ENCODE results near the gene KIF2A.

KIF2A gene

DNA sequence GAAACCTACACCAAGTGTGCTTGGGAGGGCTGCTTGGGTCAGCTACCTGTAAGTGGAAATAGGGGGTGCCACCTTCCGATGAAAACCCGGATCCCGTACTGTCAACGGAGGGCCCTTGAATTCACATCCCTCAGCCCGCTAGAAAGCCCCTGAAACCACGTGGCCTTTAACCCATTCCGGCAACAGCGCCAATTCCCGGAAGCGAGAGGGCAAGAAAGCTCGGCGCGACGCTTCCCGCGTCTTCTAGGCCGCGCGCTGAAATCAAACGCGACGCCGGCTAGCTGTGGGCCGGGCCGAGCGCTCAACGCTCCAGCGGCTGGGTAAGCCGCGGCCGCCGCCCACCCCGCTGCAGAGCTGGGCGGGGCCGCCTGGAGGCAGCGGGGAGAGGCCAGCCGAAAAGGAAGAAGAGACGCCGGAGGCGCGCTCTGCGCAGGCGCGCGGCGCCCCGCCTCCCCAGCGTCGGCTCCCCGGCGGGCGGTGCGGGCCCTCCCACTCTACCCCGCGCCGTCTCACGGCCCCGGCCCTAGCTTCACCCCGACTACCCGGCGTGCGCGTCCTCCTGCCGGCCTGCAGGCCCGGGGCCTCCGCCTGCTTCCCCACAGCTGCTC lies at the start of gene KIF2A:
Gene KIF2A (plus strand): TSS at position 492 of the 608 bp plus-strand sequence. CDS start 267 bp downstream, outside the sequence.
- Histone ChIP-seq H3K27me3 (ENCODE audit: control insufficient read depth, insufficient read depth, low read length) (no peaks in the 10 kb centered on the region), H3K9ac (ENCODE audit: low read depth, low read length) (peak within 1 kb of the TSS; percentile 86), H3K4me1 (ENCODE audit: control insufficient read depth, insufficient read depth, low read length) (peaks cover 11% of the 10 kb centered on the region), H3K36me3 (ENCODE audit: control insufficient read depth, insufficient read depth, low read length) (peaks cover 15% of the 10 kb centered on the region), H3K9me3 (ENCODE audit: control insufficient read depth, insufficient read depth, low read length) (no peaks in the 10 kb centered on the region), H3K27ac (ENCODE audit: low read depth, low read length) (peak within 1 kb of the TSS; percentile 94), H3K4me3 (ENCODE audit: low read depth, low read length) (peak within 1 kb of the TSS; percentile 98)

GRCh38 chr5:62257020-62257367 lies 49.0 kb upstream of the KIF2A start:
- H3K9me3 ChIP-seq (ENCODE audit: control insufficient read depth, insufficient read depth, low read length), result no peaks in the 10 kb centered on the region

DNA sequence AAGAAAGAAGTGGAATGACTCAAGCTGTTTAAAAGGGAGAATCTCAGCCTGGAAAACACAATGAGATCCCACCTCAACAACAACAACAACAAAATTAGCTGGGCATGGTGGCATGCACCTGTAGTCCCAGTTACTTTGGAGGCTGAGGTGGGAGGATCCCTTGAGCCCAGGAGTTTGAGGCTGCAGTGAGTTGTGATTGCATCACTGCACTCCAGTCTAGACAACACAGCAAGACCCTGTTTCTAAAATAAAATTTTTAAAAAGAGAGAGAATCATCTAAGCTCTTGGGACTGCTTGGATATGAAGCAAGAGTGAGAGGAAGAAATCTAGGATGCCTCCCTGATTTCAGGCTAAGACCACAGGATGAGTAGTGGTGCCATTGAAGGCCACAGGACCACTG lies 47.4 kb upstream of the KIF2A start:
- Histone ChIP-seq H3K27me3 (ENCODE audit: control insufficient read depth, insufficient read depth, low read length) (no peaks in the 10 kb centered on the region), H3K36me3 (ENCODE audit: control insufficient read depth, insufficient read depth, low read length) (no peaks in the 10 kb centered on the region), H3K27ac (ENCODE audit: low read depth, low read length) (no peak overlapping the region), H3K4me1 (ENCODE audit: control insufficient read depth, insufficient read depth, low read length) (no peaks in the 10 kb centered on the region), H3K9ac (ENCODE audit: low read depth, low read length) (no peak overlapping the region), H3K9me3 (ENCODE audit: control insufficient read depth, insufficient read depth, low read length) (no peaks in the 10 kb centered on the region), H3K4me3 (ENCODE audit: low read depth, low read length) (no peak overlapping the region)

More at GRCh38 chr5:62257020-62257367, 49.0 kb upstream of the KIF2A start:
- Histone ChIP-seq H3K4me1 (ENCODE audit: control insufficient read depth, insufficient read depth, low read length) (no peaks in the 10 kb centered on the region), H3K36me3 (ENCODE audit: control insufficient read depth, insufficient read depth, low read length) (no peaks in the 10 kb centered on the region), H3K27ac (ENCODE audit: low read depth, low read length) (no peak overlapping the region), H3K9ac (ENCODE audit: low read depth, low read length) (no peak overlapping the region), H3K27me3 (ENCODE audit: control insufficient read depth, insufficient read depth, low read length) (no peaks in the 10 kb centered on the region), H3K4me3 (ENCODE audit: low read depth, low read length) (no peak overlapping the region)

- Histone ChIP-seq H3K4me1 (ENCODE audit: control insufficient read depth, insufficient read depth, low read length) (no peaks in the 10 kb centered on the region), H3K36me3 (ENCODE audit: control insufficient read depth, insufficient read depth, low read length) (no peaks in the 10 kb centered on the region), H3K27ac (ENCODE audit: low read depth, low read length) (no peak overlapping the region), H3K27me3 (ENCODE audit: control insufficient read depth, insufficient read depth, low read length) (no peaks in the 10 kb centered on the region), H3K9ac (ENCODE audit: low read depth, low read length) (no peak overlapping the region), H3K9me3 (ENCODE audit: control insufficient read depth, insufficient read depth, low read length) (no peaks in the 10 kb centered on the region), H3K4me3 (ENCODE audit: low read depth, low read length) (no peak overlapping the region)
Observed at GRCh38 chr5:62259699-62260250, 46.2 kb upstream of the KIF2A start.

- H3K4me1 ChIP-seq (ENCODE audit: control insufficient read depth, insufficient read depth, low read length), result no peaks in the 10 kb centered on the region
- H3K27ac ChIP-seq (ENCODE audit: low read depth, low read length), result no peak overlapping the region
- H3K4me3 ChIP-seq (ENCODE audit: low read depth, low read length), result no peak overlapping the region
- no peak overlapping the region for H3K9ac ChIP-seq (ENCODE audit: low read depth, low read length)
- H3K27me3 ChIP-seq (ENCODE audit: control insufficient read depth, insufficient read depth, low read length), result no peaks in the 10 kb centered on the region
- H3K9me3 ChIP-seq (ENCODE audit: control insufficient read depth, insufficient read depth, low read length), result no peaks in the 10 kb centered on the region
- H3K36me3 ChIP-seq (ENCODE audit: control insufficient read depth, insufficient read depth, low read length), result no peaks in the 10 kb centered on the region
Observed at GRCh38 chr5:62260513-62260912, 45.5 kb upstream of the KIF2A start.

DNA sequence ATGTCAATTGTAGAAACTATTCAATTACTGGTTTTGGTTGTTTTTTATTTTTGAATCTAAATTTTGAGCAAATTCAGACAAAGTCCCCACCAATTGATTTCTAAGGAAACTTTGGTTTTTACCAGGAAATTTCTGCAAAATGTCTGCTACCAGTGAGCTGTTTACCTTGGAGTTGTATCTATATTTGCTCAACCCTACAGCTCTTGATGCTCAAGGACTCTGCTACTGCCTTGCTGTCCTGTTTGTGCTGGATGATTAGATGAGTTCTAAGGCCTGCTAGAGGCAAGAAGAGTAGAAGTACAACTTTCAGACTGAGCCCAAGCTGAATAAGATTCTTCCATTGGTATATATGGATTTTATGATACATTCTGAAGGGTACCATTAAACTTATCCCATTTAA lies 42.6 kb upstream of the KIF2A start:
- Histone ChIP-seq H3K9me3 (ENCODE audit: control insufficient read depth, insufficient read depth, low read length) (no peaks in the 10 kb centered on the region), H3K4me1 (ENCODE audit: control insufficient read depth, insufficient read depth, low read length) (0 out of 2 replicates have a peak, but pooled peaks cover 6% of the 10 kb centered on the region), H3K4me3 (ENCODE audit: low read depth, low read length) (no peak overlapping the region), H3K27ac (ENCODE audit: low read depth, low read length) (no peak overlapping the region), H3K27me3 (ENCODE audit: control insufficient read depth, insufficient read depth, low read length) (no peaks in the 10 kb centered on the region), H3K9ac (ENCODE audit: low read depth, low read length) (no peak overlapping the region), H3K36me3 (ENCODE audit: control insufficient read depth, insufficient read depth, low read length) (no peaks in the 10 kb centered on the region)

GRCh38 chr5:62265648-62266112 lies 40.3 kb upstream of the KIF2A start:
- no peak overlapping the region for H3K9ac ChIP-seq (ENCODE audit: low read depth, low read length)
- H3K9me3 ChIP-seq (ENCODE audit: control insufficient read depth, insufficient read depth, low read length), result no peaks in the 10 kb centered on the region
- H3K36me3 ChIP-seq (ENCODE audit: control insufficient read depth, insufficient read depth, low read length), result no peaks in the 10 kb centered on the region
- H3K4me1 ChIP-seq (ENCODE audit: control insufficient read depth, insufficient read depth, low read length), result 0 out of 2 replicates have a peak, but pooled peaks cover 6% of the 10 kb centered on the region
- no peaks in the 10 kb centered on the region for H3K27me3 ChIP-seq (ENCODE audit: control insufficient read depth, insufficient read depth, low read length)
- H3K27ac ChIP-seq (ENCODE audit: low read depth, low read length), result no peak overlapping the region
- H3K4me3 ChIP-seq (ENCODE audit: low read depth, low read length), result no peak overlapping the region

DNA sequence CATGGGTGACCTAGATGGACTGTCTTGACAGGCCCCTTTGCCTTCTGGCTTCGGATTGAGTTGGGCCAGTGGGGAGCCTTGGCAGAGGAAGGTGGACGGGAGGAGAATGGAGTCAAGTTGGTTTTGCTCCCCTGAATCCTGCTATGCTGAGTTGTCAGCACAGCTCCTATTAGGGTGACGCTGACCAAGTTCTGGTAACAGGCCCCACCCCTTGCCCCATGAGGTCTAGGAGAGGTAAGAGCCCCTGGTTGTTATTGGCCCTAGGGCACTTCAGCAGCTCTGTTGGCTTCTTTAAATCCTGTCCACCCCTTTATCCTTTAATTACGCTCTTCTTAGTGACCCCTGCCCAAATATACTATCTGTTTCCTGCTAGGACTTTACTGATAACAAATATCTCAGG lies 39.4 kb upstream of the KIF2A start:
- H3K9ac ChIP-seq (ENCODE audit: low read depth, low read length), result no peak overlapping the region
- 0 out of 2 replicates have a peak, but pooled peaks cover 6% of the 10 kb centered on the region for H3K4me1 ChIP-seq (ENCODE audit: control insufficient read depth, insufficient read depth, low read length)
- no peaks in the 10 kb centered on the region for H3K36me3 ChIP-seq (ENCODE audit: control insufficient read depth, insufficient read depth, low read length)
- no peaks in the 10 kb centered on the region for H3K9me3 ChIP-seq (ENCODE audit: control insufficient read depth, insufficient read depth, low read length)
- no peaks in the 10 kb centered on the region for H3K27me3 ChIP-seq (ENCODE audit: control insufficient read depth, insufficient read depth, low read length)
- H3K27ac ChIP-seq (ENCODE audit: low read depth, low read length), result no peak overlapping the region
- no peak overlapping the region for H3K4me3 ChIP-seq (ENCODE audit: low read depth, low read length)

GRCh38 chr5:62268234-62268633 lies 37.8 kb upstream of the KIF2A start:
- H3K9me3 ChIP-seq (ENCODE audit: control insufficient read depth, insufficient read depth, low read length), result no peaks in the 10 kb centered on the region
- no peaks in the 10 kb centered on the region for H3K27me3 ChIP-seq (ENCODE audit: control insufficient read depth, insufficient read depth, low read length)
- no peaks in the 10 kb centered on the region for H3K36me3 ChIP-seq (ENCODE audit: control insufficient read depth, insufficient read depth, low read length)
- H3K4me3 ChIP-seq (ENCODE audit: low read depth, low read length), result no peak overlapping the region
- no peak overlapping the region for H3K9ac ChIP-seq (ENCODE audit: low read depth, low read length)
- H3K4me1 ChIP-seq (ENCODE audit: control insufficient read depth, insufficient read depth, low read length), result 0 out of 2 replicates have a peak, but pooled peaks cover 6% of the 10 kb centered on the region
- H3K27ac ChIP-seq (ENCODE audit: low read depth, low read length), result no peak overlapping the region

DNA sequence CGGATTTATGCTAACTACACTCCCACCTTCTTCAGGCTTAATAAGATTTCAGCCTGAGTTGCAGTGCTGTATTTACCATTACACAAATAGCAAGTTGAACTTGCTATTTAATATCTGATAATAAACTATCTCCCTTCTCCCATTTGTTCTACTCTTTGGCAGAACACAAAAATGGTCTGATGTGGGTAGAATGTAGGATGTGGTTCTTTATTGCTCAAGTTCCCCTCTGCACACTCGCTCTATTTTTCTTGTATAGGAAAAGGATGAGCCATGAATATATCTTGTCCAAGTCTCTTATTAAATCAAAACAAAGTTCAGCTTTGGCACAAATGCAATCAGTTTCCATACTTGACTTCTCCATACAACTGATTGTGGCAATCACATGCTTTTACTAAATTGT lies 37.2 kb upstream of the KIF2A start:
- H3K9ac ChIP-seq (ENCODE audit: low read depth, low read length), result no peak overlapping the region
- H3K27ac ChIP-seq (ENCODE audit: low read depth, low read length), result no peak overlapping the region
- 0 out of 2 replicates have a peak, but pooled peaks cover 6% of the 10 kb centered on the region for H3K4me1 ChIP-seq (ENCODE audit: control insufficient read depth, insufficient read depth, low read length)
- no peaks in the 10 kb centered on the region for H3K27me3 ChIP-seq (ENCODE audit: control insufficient read depth, insufficient read depth, low read length)
- no peaks in the 10 kb centered on the region for H3K36me3 ChIP-seq (ENCODE audit: control insufficient read depth, insufficient read depth, low read length)
- H3K9me3 ChIP-seq (ENCODE audit: control insufficient read depth, insufficient read depth, low read length), result no peaks in the 10 kb centered on the region
- H3K4me3 ChIP-seq (ENCODE audit: low read depth, low read length), result no peak overlapping the region

GRCh38 chr5:62271370-62271769 lies 34.6 kb upstream of the KIF2A start:
- Histone ChIP-seq H3K9ac (ENCODE audit: low read depth, low read length) (no peak overlapping the region), H3K4me3 (ENCODE audit: low read depth, low read length) (no peak overlapping the region), H3K36me3 (ENCODE audit: control insufficient read depth, insufficient read depth, low read length) (no peaks in the 10 kb centered on the region), H3K27me3 (ENCODE audit: control insufficient read depth, insufficient read depth, low read length) (no peaks in the 10 kb centered on the region), H3K9me3 (ENCODE audit: control insufficient read depth, insufficient read depth, low read length) (no peaks in the 10 kb centered on the region), H3K27ac (ENCODE audit: low read depth, low read length) (no peak overlapping the region), H3K4me1 (ENCODE audit: control insufficient read depth, insufficient read depth, low read length) (0 out of 2 replicates have a peak, but pooled peaks cover 5% of the 10 kb centered on the region)

Measured in HUES48 (cell line).